Activated naive CD4-positive, alpha-beta T cell treated with anti-CD3 and anti-CD28 coated beads, Interleukin-2, amount 50 U/mL, for 16 hours (primary cell): ENCODE results near the gene PLIN4.
"Not testable (repeated sequence)": the region's sequence is repeated elsewhere in the genome, so short reads cannot be mapped to it uniquely, and the experiment has no call there.

Source experiments
- DNase-seq: peaks from one replicate; pipeline ENCODE4 v3.0.0-alpha.2; 2020

PLIN4 gene

GRCh38 chr19:4547303-4548237, 29.3 kb upstream of the PLIN4 start:
- no peak for DNase-seq

- no peak for DNase-seq
Observed at GRCh38 chr19:4543842-4544647, 25.8 kb upstream of the PLIN4 start.

GRCh38 chr19:4542896-4543841, 24.9 kb upstream of the PLIN4 start:
- no peak for DNase-seq

GRCh38 chr19:4541806-4542145, 23.5 kb upstream of the PLIN4 start:
- not testable (repeated sequence) for DNase-seq

- no peak for DNase-seq
Observed at GRCh38 chr19:4541114-4541805, 23.0 kb upstream of the PLIN4 start.

GRCh38 chr19:4539693-4540581, 21.7 kb upstream of the PLIN4 start, which contains the start of gene LRG1:
Gene LRG1 (minus strand): TSS chr19:4540036. CDS start chr19:4540013, 23 bp downstream.
- DNase-seq = no peak

GRCh38 chr19:4539169-4539692, 20.9 kb upstream of the PLIN4 start:
- no peak for DNase-seq

GRCh38 chr19:4538601-4538954, 20.3 kb upstream of the PLIN4 start:
- no peak for DNase-seq

- no peak for DNase-seq
Observed at GRCh38 chr19:4537953-4538600, 19.8 kb upstream of the PLIN4 start.

GRCh38 chr19:4536798-4537197, 18.5 kb upstream of the PLIN4 start:
- DNase-seq = no peak

GRCh38 chr19:4534836-4535658, 16.8 kb upstream of the PLIN4 start, which contains the start of gene PLIN5:
Gene PLIN5 (minus strand): TSS chr19:4535224. CDS start chr19:4534074, 1,150 bp downstream.
- peak; percentile 56 for DNase-seq

- DNase-seq = no peak
Observed at GRCh38 chr19:4533835-4534424, 15.6 kb upstream of the PLIN4 start.

- DNase-seq = no peak
Observed at GRCh38 chr19:4533334-4533733, 15.0 kb upstream of the PLIN4 start.

GRCh38 chr19:4531562-4532165, 13.4 kb upstream of the PLIN4 start:
- no peak for DNase-seq

- no peak for DNase-seq
Observed at GRCh38 chr19:4529924-4530522, 11.7 kb upstream of the PLIN4 start.

- DNase-seq = no peak
Observed at GRCh38 chr19:4528843-4529242, 10.6 kb upstream of the PLIN4 start.

GRCh38 chr19:4527377-4527776, 9.1 kb upstream of the PLIN4 start:
- DNase-seq = not testable (repeated sequence)

GRCh38 chr19:4525563-4526002, 7.3 kb upstream of the PLIN4 start:
- no peak for DNase-seq
